IPS-18c (cell line): ENCODE results near the gene NLRP1.

Source experiments
- H3K4me3 ChIP-seq: 2 replicates; pipeline ENCODE4 v1.7.0; 2013; ENCODE audit warnings: low read depth, mild to moderate bottlenecking, low read length, moderate library complexity; ENCODE audit not compliant: insufficient read depth
- H3K9me3 ChIP-seq: one replicate; pipeline ENCODE4 v1.6.1; 2013; ENCODE audit warnings: mild to moderate bottlenecking, low read length, moderate library complexity; ENCODE audit not compliant: control insufficient read depth, insufficient read depth

NLRP1 gene

GRCh38 chr17:5536866-5537650 lies 47.3 kb downstream of the NLRP1 start:
- Histone ChIP-seq H3K9me3 (no peaks in the 10 kb centered on the region), H3K4me3 (no peak overlapping the region)

- H3K4me3 ChIP-seq: no peak overlapping the region
- H3K9me3 ChIP-seq: no peaks in the 10 kb centered on the region
These were observed 48.9 kb downstream of the NLRP1 start for GRCh38 chr17:5535436-5535835.

- Histone ChIP-seq H3K9me3 (no peaks in the 10 kb centered on the region), H3K4me3 (no peak overlapping the region)
These were observed 50.6 kb downstream of the NLRP1 start for GRCh38 chr17:5533486-5534315.

GRCh38 chr17:5532581-5532980 lies 51.7 kb downstream of the NLRP1 start:
- H3K9me3 ChIP-seq: no peaks in the 10 kb centered on the region

GRCh38 chr17:5531085-5531418 lies 53.3 kb downstream of the NLRP1 start:
- no peaks in the 10 kb centered on the region for H3K9me3 ChIP-seq
- no peak overlapping the region for H3K4me3 ChIP-seq

More at GRCh38 chr17:5532581-5532980, 51.7 kb downstream of the NLRP1 start:
- H3K4me3 ChIP-seq: no peak overlapping the region

GRCh38 chr17:5530265-5531084 lies 53.8 kb downstream of the NLRP1 start:
- no peak overlapping the region for H3K4me3 ChIP-seq
- H3K9me3 ChIP-seq: no peaks in the 10 kb centered on the region

- Histone ChIP-seq H3K9me3 (no peaks in the 10 kb centered on the region), H3K4me3 (no peak overlapping the region)
These were observed 56.6 kb downstream of the NLRP1 start for GRCh38 chr17:5527601-5528250.

GRCh38 chr17:5526821-5527598 lies 57.3 kb downstream of the NLRP1 start:
- Histone ChIP-seq H3K9me3 (no peaks in the 10 kb centered on the region), H3K4me3 (no peak overlapping the region)

GRCh38 chr17:5523249-5523648 lies 61.1 kb downstream of the NLRP1 start:
- H3K4me3 ChIP-seq: no peak overlapping the region
- H3K9me3 ChIP-seq: no peaks in the 10 kb centered on the region

GRCh38 chr17:5522476-5522875 lies 61.8 kb downstream of the NLRP1 start:
- H3K9me3 ChIP-seq: no peaks in the 10 kb centered on the region
- H3K4me3 ChIP-seq: no peak overlapping the region

- Histone ChIP-seq H3K4me3 (no peak overlapping the region), H3K9me3 (no peaks in the 10 kb centered on the region)
These were observed 68.1 kb downstream of the NLRP1 start for GRCh38 chr17:5516060-5516792.

GRCh38 chr17:5514976-5515375 lies 69.3 kb downstream of the NLRP1 start:
- no peaks in the 10 kb centered on the region for H3K9me3 ChIP-seq
- no peak overlapping the region for H3K4me3 ChIP-seq

- Histone ChIP-seq H3K9me3 (no peaks in the 10 kb centered on the region), H3K4me3 (no peak overlapping the region)
These were observed 70.7 kb downstream of the NLRP1 start for GRCh38 chr17:5513628-5514027.

- no peaks in the 10 kb centered on the region for H3K9me3 ChIP-seq
- no peak overlapping the region for H3K4me3 ChIP-seq
These were observed 72.7 kb downstream of the NLRP1 start for GRCh38 chr17:5511401-5512225.

- Histone ChIP-seq H3K4me3 (no peak overlapping the region), H3K9me3 (no peaks in the 10 kb centered on the region)
These were observed 73.5 kb downstream of the NLRP1 start for GRCh38 chr17:5510771-5511170.
